Spleen (tissue), 11 donors: ENCODE results near the gene TLCD2. TPM values are rescaled to one million over a fixed set of nuclear protein-coding genes. Genes with fewer than 3 reads are reported as not detected.
"Not testable (repeated sequence)": the region's sequence is repeated elsewhere in the genome, so short reads cannot be mapped to it uniquely, and the experiment has no call there.

Experiments used
- DNase-seq: peaks from one replicate; pipeline ENCODE4 v3.0.0-alpha.2; 2020
- H3K27ac ChIP-seq, 8 donors: fragments of 200-600 bp; sonication (generic) in 7 of 8; 1 replicate in 4 of 8; 2 replicates in 4 of 8; pipeline versions ENCODE4 v1.5.0 to v1.8.0; 2016 to 2021; ENCODE audit warnings: inconsistent platforms in 4 of 8, mild to moderate bottlenecking in 4 of 8, moderate library complexity in 1 of 8
- H3K27me3 ChIP-seq, 7 donors: fragments of 200-600 bp; sonication (generic) in 6 of 7; replicated peaks in 1 of 7; 1 replicate in 4 of 7; 2 replicates in 3 of 7; pipeline versions ENCODE4 v1.5.0 to v1.8.0; 2016 to 2021; ENCODE audit warnings: inconsistent platforms in 3 of 7, mild to moderate bottlenecking in 1 of 7
- H3K36me3 ChIP-seq, 6 donors: fragments of 200-600 bp; sonication (generic) in 5 of 6; 1 replicate in 4 of 6; 2 replicates in 2 of 6; pipeline versions ENCODE4 v1.5.0 to v1.8.0; 2016 to 2021; ENCODE audit warnings: inconsistent platforms in 2 of 6
- H3K4me1 ChIP-seq, 6 donors: fragments of 200-600 bp; sonication (generic) in 5 of 6; 1 replicate in 3 of 6; 2 replicates in 3 of 6; pipeline versions ENCODE4 v1.5.0 to v1.8.0; 2016 to 2021; ENCODE audit warnings: inconsistent platforms in 3 of 6
- H3K4me3 ChIP-seq, 8 donors: fragments of 200-600 bp; sonication (generic) in 7 of 8; 1 replicate in 4 of 8; 2 replicates in 4 of 8; pipeline versions ENCODE4 v1.5.0 to v1.8.0; 2016 to 2021; ENCODE audit warnings: inconsistent platforms in 4 of 8, mild to moderate bottlenecking in 4 of 8, moderate library complexity in 2 of 8
- H3K9me3 ChIP-seq, 8 donors: fragments of 200-600 bp; sonication (generic) in 7 of 8; 1 replicate in 4 of 8; 2 replicates in 4 of 8; pipeline versions ENCODE4 v1.5.0 to v1.8.0; 2016 to 2021; ENCODE audit warnings: inconsistent platforms in 4 of 8
- CTCF ChIP-seq, 11 experiments: fragments of 200-600 bp in 7 of 11; fragments of 450-650 bp in 4 of 11; sonication (generic) in 4 of 11; IDR thresholded peaks in 8 of 11; conservative IDR thresholded peaks in 3 of 11; 1 replicate in 7 of 11; 2 replicates in 4 of 11; pipeline versions ENCODE4 v1.4.0 to v1.8.0; 2016 to 2021; ENCODE audit warnings: antibody characterized with exemption in 11 of 11, inconsistent platforms in 4 of 11, mild to moderate bottlenecking in 1 of 11
- POLR2A ChIP-seq, 3 donors: fragments of 450-650 bp; IDR thresholded peaks; one replicate each; pipeline ENCODE4 v1.5.1; 2017; ENCODE audit warnings: antibody characterized with exemption in 3 of 3, mild to moderate bottlenecking in 1 of 3
- POLR2AphosphoS5 ChIP-seq, 3 donors: sonication (generic); formaldehyde crosslinking; IDR thresholded peaks; one replicate each; pipeline ENCODE4 v1.5.1; 2017; ENCODE audit warnings: antibody characterized with exemption in 3 of 3
- WGBS, 5 donors: extraction: QIAGEN DNeasy Blood & Tissue Kit in 3 of 5; methylation state at CpG; one replicate each; pipeline versions ENCODE4 v1.1.5 to v1.1.7; 2013 to 2018; 5-methylcytosine and 5-hydroxymethylcytosine counted together
- intact Hi-C: fragments of 100-400 bp; cut with DNase I; formaldehyde crosslinking; loops from one replicate; pipeline ENCODE4 v1.15.0; 2023; ENCODE audit warnings: low total_unique reads
- polyA plus RNA-seq, 3 donors: library from polyadenylated mRNA; stranded (reverse); fragments of 200-250 nt; gene quantifications; one replicate each; pipeline ENCODE4 v1.2.1, GENCODE V29; 2013
- total RNA-seq, 7 donors: library from RNA; depleted of rRNA in 3 of 7; stranded (reverse); fragments of >200 nt in 3 of 7; fragmentation: NEBNext Ultra II Directional in 4 of 7; extraction: Animal tissue kit (Norgen Biotek cat#: 25700) in 4 of 7; gene quantifications; one replicate each; pipeline versions ENCODE4 v1.1.0 to v1.2.1, GENCODE V29; 2016 to 2021
- donor health status: healthy with polysubstance abuse.
- donor health status: DM: no; HTN: no; CAD: no; lungs with moderate emphysema.
- donor health status: DM: no; HTN: no; CAD: no.
- donor health status: Bipolar disorder and iron deficiency.
- donor health status: healthy.
- donor health status: DM: no; HTN: no; CAD: no.
- donor health status: DM: yes; HTN: yes; CAD: no.

The TLCD2 gene
- total and polyA plus RNA-seq, 10 donors, result 0.26 to 5.4 (median 2.0) TPM

GRCh38 chr17:1705004-1705403 lies 5.2 kb downstream of the TLCD2 start:
- no peaks in the 10 kb centered on the region for H3K9me3 ChIP-seq
- H3K4me1 ChIP-seq, result peaks cover 0 to 14% (median 11%) of the 10 kb centered on the region in 6 donors
- intact Hi-C loops, result no loop called here
- no peak overlapping the region for H3K27ac ChIP-seq
- peaks cover 0 to 29% (median 10%) of the 10 kb centered on the region in 7 donors for H3K27me3 ChIP-seq
- DNase-seq, result no peak
- no peak overlapping the region for H3K4me3 ChIP-seq
- TF ChIP-seq POLR2AphosphoS5 (IDR thresholded peaks at IDR 0.05) (no peak), CTCF (IDR thresholded peaks at IDR 0.05 in 8 of 11, conservative IDR thresholded peaks at IDR 0.05 in 3 of 11) (no peak), POLR2A (IDR thresholded peaks at IDR 0.05) (no peak)
- peaks cover 0 to 11% (median 0%) of the 10 kb centered on the region in 6 donors for H3K36me3 ChIP-seq
- 93 to 95% (median 93%) methylated on average over 7 of the region's 7 CpGs for WGBS, 5 donors

GRCh38 chr17:1703063-1703462 lies 7.1 kb downstream of the TLCD2 start:
- Histone ChIP-seq H3K4me3 (no peak overlapping the region), H3K9me3 (no peaks in the 10 kb centered on the region), H3K27me3 (peaks cover 0 to 9% (median 4%) of the 10 kb centered on the region in 7 donors), H3K27ac (no peak overlapping the region), H3K4me1 (no peaks in the 10 kb centered on the region), H3K36me3 (peaks cover 0 to 11% (median 0%) of the 10 kb centered on the region in 6 donors)
- intact Hi-C loops, result no loop called here
- no peak for DNase-seq
- 54 to 67% (median 60%) methylated on average over 4 of the region's 4 CpGs for WGBS, 5 donors
- TF ChIP-seq POLR2A (IDR thresholded peaks at IDR 0.05), result no peak
- no peak for TF ChIP-seq CTCF (IDR thresholded peaks at IDR 0.05 in 8 of 11, conservative IDR thresholded peaks at IDR 0.05 in 3 of 11)
- TF ChIP-seq POLR2AphosphoS5 (IDR thresholded peaks at IDR 0.05), result no peak

GRCh38 chr17:1699891-1700290 lies 10.3 kb downstream of the TLCD2 start:
- intact Hi-C loops, H3K4me3 ChIP-seq, H3K27ac ChIP-seq, H3K9me3 ChIP-seq, H3K27me3 ChIP-seq, H3K36me3 ChIP-seq, DNase-seq, H3K4me1 ChIP-seq: not testable (repeated sequence)
- WGBS, 5 donors, result 91 to 95% (median 94%) methylated on average over 5 of the region's 5 CpGs

- intact Hi-C loops, result no loop called here
- H3K36me3 ChIP-seq, result no peaks in the 10 kb centered on the region
- no peak for TF ChIP-seq POLR2A (IDR thresholded peaks at IDR 0.05)
- no peak for TF ChIP-seq CTCF (IDR thresholded peaks at IDR 0.05 in 8 of 11, conservative IDR thresholded peaks at IDR 0.05 in 3 of 11)
- no peak for TF ChIP-seq POLR2AphosphoS5 (IDR thresholded peaks at IDR 0.05)
- H3K4me1 ChIP-seq, result no peaks in the 10 kb centered on the region
- H3K9me3 ChIP-seq, result no peaks in the 10 kb centered on the region
- H3K27ac ChIP-seq, result no peak overlapping the region
- no peak overlapping the region for H3K4me3 ChIP-seq
- WGBS, 5 donors, result 50 to 62% (median 52%) methylated on average over 5 of the region's 5 CpGs
- no peak for DNase-seq
- H3K27me3 ChIP-seq, result no peaks in the 10 kb centered on the region
These were observed 12.5 kb downstream of the TLCD2 start for GRCh38 chr17:1697681-1698080.

GRCh38 chr17:1695365-1695764 lies 14.8 kb downstream of the TLCD2 start:
- TF ChIP-seq CTCF (IDR thresholded peaks at IDR 0.05 in 8 of 11, conservative IDR thresholded peaks at IDR 0.05 in 3 of 11) (no peak), POLR2AphosphoS5 (IDR thresholded peaks at IDR 0.05) (no peak), POLR2A (IDR thresholded peaks at IDR 0.05) (no peak)
- intact Hi-C loops, result no loop called here
- Histone ChIP-seq H3K36me3 (no peaks in the 10 kb centered on the region), H3K4me3 (no peak overlapping the region), H3K27ac (no peak overlapping the region), H3K4me1 (no peaks in the 10 kb centered on the region), H3K9me3 (no peaks in the 10 kb centered on the region), H3K27me3 (no peaks in the 10 kb centered on the region)
- WGBS, 5 donors, result 77 to 88% (median 78%) methylated on average over 8 of the region's 8 CpGs
- no peak for DNase-seq
